Measurements from ENCODE around the gene COL23A1. TPM values are rescaled to one million over a fixed set of nuclear protein-coding genes. Genes with fewer than 3 reads are reported as not detected.
"Not testable (repeated sequence)": the region's sequence is repeated elsewhere in the genome, so short reads cannot be mapped to it uniquely, and the experiment has no call there.

COL23A1 gene
- total RNA-seq, 2 donors from 2014 or later = 5.5 to 6.0 TPM

- intact Hi-C loops (cut with DNase I); ATAC-seq; DNase-seq: not testable (repeated sequence)
Observed at GRCh38 chr5:178369469-178369868, 220.7 kb downstream of the COL23A1 start.

- DNase-seq (no peak), ATAC-seq (no peak)
- intact Hi-C loops (cut with DNase I) = no loop called here
Observed at GRCh38 chr5:178368716-178369300, 221.4 kb downstream of the COL23A1 start.

- no peak for DNase-seq
- intact Hi-C loops (cut with DNase I) = no loop called here
- no peak for ATAC-seq
Observed at GRCh38 chr5:178368274-178368673, 221.9 kb downstream of the COL23A1 start.

- DNase-seq (no peak), ATAC-seq (no peak)
- intact Hi-C loops (cut with DNase I) = no loop called here
Observed at GRCh38 chr5:178367736-178368120, 222.5 kb downstream of the COL23A1 start.

GRCh38 chr5:178366998-178367735 lies 223.0 kb downstream of the COL23A1 start:
- intact Hi-C loops (cut with DNase I) = no loop called here
- ATAC-seq (no peak), DNase-seq (no peak)

GRCh38 chr5:178365501-178366440 lies 224.4 kb downstream of the COL23A1 start:
- intact Hi-C loops (cut with DNase I) = no loop called here
- ATAC-seq (no peak), DNase-seq (no peak)

GRCh38 chr5:178364326-178364675 lies 225.9 kb downstream of the COL23A1 start:
- DNase-seq (no peak), ATAC-seq (no peak)
- intact Hi-C loops (cut with DNase I) = no loop called here

GRCh38 chr5:178363501-178364325 lies 226.5 kb downstream of the COL23A1 start:
- ATAC-seq (peak in 1 of 2 donors; percentile 49), DNase-seq (peak; percentile 58)
- intact Hi-C loops (cut with DNase I) = no loop called here

- no peak for ATAC-seq
Observed at GRCh38 chr5:178361657-178362445, 228.3 kb downstream of the COL23A1 start.

GRCh38 chr5:178360926-178361235 lies 229.3 kb downstream of the COL23A1 start:
- intact Hi-C loops (cut with DNase I) = no loop called here
- DNase-seq = no peak
- no peak for ATAC-seq

More at GRCh38 chr5:178361657-178362445, 228.3 kb downstream of the COL23A1 start:
- intact Hi-C loops (cut with DNase I) = no loop called here
- no peak for DNase-seq

- DNase-seq (no peak), ATAC-seq (no peak)
- intact Hi-C loops (cut with DNase I) = no loop called here
Observed at GRCh38 chr5:178360222-178360925, 229.8 kb downstream of the COL23A1 start.

- no peak for DNase-seq
- intact Hi-C loops (cut with DNase I) = no loop called here
- no peak for ATAC-seq
Observed at GRCh38 chr5:178359738-178360137, 230.5 kb downstream of the COL23A1 start.

GRCh38 chr5:178357678-178358077 lies 232.5 kb downstream of the COL23A1 start:
- no peak for ATAC-seq
- DNase-seq = no peak
- intact Hi-C loops (cut with DNase I) = no loop called here

- intact Hi-C loops (cut with DNase I) = no loop called here
- ATAC-seq = peak in 1 of 2 donors; percentile 65
Observed at GRCh38 chr5:178357121-178357521, 233.1 kb downstream of the COL23A1 start.

GRCh38 chr5:178356431-178356872 lies 233.7 kb downstream of the COL23A1 start:
- intact Hi-C loops (cut with DNase I) = no loop called here
- DNase-seq = no peak
- peak in 1 of 2 donors; percentile 73 for ATAC-seq

More at GRCh38 chr5:178357121-178357521, 233.1 kb downstream of the COL23A1 start:
- DNase-seq = peak; percentile 57

GRCh38 chr5:178355671-178356070 lies 234.5 kb downstream of the COL23A1 start:
- ATAC-seq (no peak), DNase-seq (no peak)
- intact Hi-C loops (cut with DNase I) = no loop called here

GRCh38 chr5:178353461-178353860 lies 236.7 kb downstream of the COL23A1 start:
- intact Hi-C loops (cut with DNase I) = no loop called here
- ATAC-seq (no peak), DNase-seq (no peak)

GRCh38 chr5:178352035-178352349 lies 238.2 kb downstream of the COL23A1 start:
- intact Hi-C loops (cut with DNase I) = no loop called here
- ATAC-seq (no peak), DNase-seq (no peak)
